Islet of Langerhans (tissue), 1 donor: ENCODE results near the gene ASGR1.
"Not testable (repeated sequence)": the region's sequence is repeated elsewhere in the genome, so short reads cannot be mapped to it uniquely, and the experiment has no call there.

Experiments used
- FAIRE-seq: peaks from one replicate; lab custom pipeline; 2011; peaks lifted over from hg19 to GRCh38; lab: Jason Lieb, UNC

ASGR1 gene

GRCh38 chr17:7158424-7158823 lies 20.7 kb downstream of the ASGR1 start:
- FAIRE-seq: not testable (repeated sequence)

GRCh38 chr17:7156342-7156940 lies 22.7 kb downstream of the ASGR1 start:
- FAIRE-seq: no peak

- no peak for FAIRE-seq
Measured at GRCh38 chr17:7147772-7148171, 31.4 kb downstream of the ASGR1 start.

- no peak for FAIRE-seq
Measured at GRCh38 chr17:7146115-7146514, 33.1 kb downstream of the ASGR1 start.

GRCh38 chr17:7144213-7144612 lies 35.0 kb downstream of the ASGR1 start:
- FAIRE-seq: no peak

GRCh38 chr17:7141824-7142223 lies 37.3 kb downstream of the ASGR1 start:
- no peak for FAIRE-seq

- FAIRE-seq: no peak
Measured at GRCh38 chr17:7139400-7139799, 39.8 kb downstream of the ASGR1 start.

- no peak for FAIRE-seq
Measured at GRCh38 chr17:7138800-7139381, 40.3 kb downstream of the ASGR1 start.

GRCh38 chr17:7137171-7137943 lies 41.8 kb downstream of the ASGR1 start:
- FAIRE-seq: no peak

- peak; percentile 72 for FAIRE-seq
Measured at GRCh38 chr17:7136266-7136877, 42.8 kb downstream of the ASGR1 start.

- no peak for FAIRE-seq
Measured at GRCh38 chr17:7133916-7134315, 45.3 kb downstream of the ASGR1 start.

GRCh38 chr17:7133424-7133823 lies 45.7 kb downstream of the ASGR1 start:
- FAIRE-seq: no peak

GRCh38 chr17:7132511-7133094 lies 46.6 kb downstream of the ASGR1 start:
- no peak for FAIRE-seq

GRCh38 chr17:7131423-7131791 lies 47.8 kb downstream of the ASGR1 start:
- FAIRE-seq: no peak

GRCh38 chr17:7130621-7131422 lies 48.3 kb downstream of the ASGR1 start:
- FAIRE-seq: no peak

- no peak for FAIRE-seq
Measured at GRCh38 chr17:7129311-7129710, 49.9 kb downstream of the ASGR1 start.

- no peak for FAIRE-seq
Measured at GRCh38 chr17:7128160-7128559, 51.0 kb downstream of the ASGR1 start.

- FAIRE-seq: not testable (repeated sequence)
Measured at GRCh38 chr17:7127501-7127900, 51.7 kb downstream of the ASGR1 start.

GRCh38 chr17:7126386-7126785 lies 52.8 kb downstream of the ASGR1 start:
- FAIRE-seq: not testable (repeated sequence)

GRCh38 chr17:7124923-7125322 lies 54.2 kb downstream of the ASGR1 start:
- no peak for FAIRE-seq

GRCh38 chr17:7123844-7124243 lies 55.3 kb downstream of the ASGR1 start:
- no peak for FAIRE-seq
